ENCODE data around the gene GPX7. TPM values are rescaled to one million over a fixed set of nuclear protein-coding genes. Genes with fewer than 3 reads are reported as not detected.

The GPX7 gene
- total RNA-seq, 4 donors from 2014 or later = 1.4 to 6.2 (median 2.0) TPM; not detected in 1

GRCh38 chr1:52579415-52579814, 22.8 kb upstream of the GPX7 start:
- H3K27ac ChIP-seq = no peak overlapping the region
- no peak for DNase-seq

GRCh38 chr1:52580283-52580682, 21.9 kb upstream of the GPX7 start:
- Histone ChIP-seq H3K27ac (no peak overlapping the region), H3K4me3 (no peak overlapping the region), H3K36me3 (no peaks in the 10 kb centered on the region), H3K9me3 (no peaks in the 10 kb centered on the region), H3K27me3 (no peaks in the 10 kb centered on the region), H3K4me1 (no peaks in the 10 kb centered on the region)
- TF ChIP-seq POLR2A (IDR thresholded peaks at IDR 0.05) (no peak), CTCF (IDR thresholded peaks at IDR 0.05) (no peak)
- no peak for DNase-seq

More at GRCh38 chr1:52579415-52579814, 22.8 kb upstream of the GPX7 start:
- Histone ChIP-seq H3K4me1 (no peaks in the 10 kb centered on the region), H3K9me3 (no peaks in the 10 kb centered on the region), H3K27me3 (no peaks in the 10 kb centered on the region), H3K4me3 (no peak overlapping the region), H3K36me3 (no peaks in the 10 kb centered on the region)
- TF ChIP-seq CTCF (IDR thresholded peaks at IDR 0.05) (no peak), POLR2A (IDR thresholded peaks at IDR 0.05) (no peak)

GRCh38 chr1:52582116-52582696, 20.0 kb upstream of the GPX7 start:
- no peaks in the 10 kb centered on the region for H3K36me3 ChIP-seq
- TF ChIP-seq POLR2A (IDR thresholded peaks at IDR 0.05) (no peak), CTCF (IDR thresholded peaks at IDR 0.05) (no peak)
- H3K27me3 ChIP-seq = no peaks in the 10 kb centered on the region
- H3K27ac ChIP-seq = no peak overlapping the region
- DNase-seq = no peak
- no peaks in the 10 kb centered on the region for H3K9me3 ChIP-seq
- H3K4me3 ChIP-seq = no peak overlapping the region
- H3K4me1 ChIP-seq = no peaks in the 10 kb centered on the region

- no peak for DNase-seq
- no peak overlapping the region for H3K4me3 ChIP-seq
Observed at GRCh38 chr1:52585474-52585873, 16.7 kb upstream of the GPX7 start.

GRCh38 chr1:52588027-52588426, 14.1 kb upstream of the GPX7 start:
- Histone ChIP-seq H3K36me3 (no peaks in the 10 kb centered on the region), H3K4me3 (no peak overlapping the region), H3K4me1 (no peaks in the 10 kb centered on the region), H3K9me3 (no peaks in the 10 kb centered on the region), H3K27ac (no peak overlapping the region), H3K27me3 (no peaks in the 10 kb centered on the region)
- no peak for TF ChIP-seq POLR2A (IDR thresholded peaks at IDR 0.05)
- DNase-seq = no peak

More at GRCh38 chr1:52585474-52585873, 16.7 kb upstream of the GPX7 start:
- Histone ChIP-seq H3K27me3 (no peaks in the 10 kb centered on the region), H3K4me1 (no peaks in the 10 kb centered on the region), H3K9me3 (no peaks in the 10 kb centered on the region), H3K36me3 (no peaks in the 10 kb centered on the region), H3K27ac (no peak overlapping the region)
- TF ChIP-seq POLR2A (IDR thresholded peaks at IDR 0.05) = no peak
- TF ChIP-seq CTCF (IDR thresholded peaks at IDR 0.05) = no peak

- no peaks in the 10 kb centered on the region for H3K4me1 ChIP-seq
- H3K9me3 ChIP-seq = no peaks in the 10 kb centered on the region
- no peak for DNase-seq
- no peak overlapping the region for H3K27ac ChIP-seq
- no peaks in the 10 kb centered on the region for H3K36me3 ChIP-seq
- H3K27me3 ChIP-seq = no peaks in the 10 kb centered on the region
- TF ChIP-seq POLR2A (IDR thresholded peaks at IDR 0.05) (no peak), CTCF (IDR thresholded peaks at IDR 0.05) (no peak)
- no peak overlapping the region for H3K4me3 ChIP-seq
Observed at GRCh38 chr1:52588535-52588934, 13.6 kb upstream of the GPX7 start.

Data from Peyer's patch (tissue), 4 donors.